ENCODE results near the gene KARS1. TPM values are rescaled to one million over a fixed set of nuclear protein-coding genes. Genes with fewer than 3 reads are reported as not detected.
A peak's percentile ranks its signal among the peaks of the same experiment; 100 is the strongest.

The KARS1 gene
- total RNA-seq, 2 donors from 2014 or later, result 49.8 TPM

DNA sequence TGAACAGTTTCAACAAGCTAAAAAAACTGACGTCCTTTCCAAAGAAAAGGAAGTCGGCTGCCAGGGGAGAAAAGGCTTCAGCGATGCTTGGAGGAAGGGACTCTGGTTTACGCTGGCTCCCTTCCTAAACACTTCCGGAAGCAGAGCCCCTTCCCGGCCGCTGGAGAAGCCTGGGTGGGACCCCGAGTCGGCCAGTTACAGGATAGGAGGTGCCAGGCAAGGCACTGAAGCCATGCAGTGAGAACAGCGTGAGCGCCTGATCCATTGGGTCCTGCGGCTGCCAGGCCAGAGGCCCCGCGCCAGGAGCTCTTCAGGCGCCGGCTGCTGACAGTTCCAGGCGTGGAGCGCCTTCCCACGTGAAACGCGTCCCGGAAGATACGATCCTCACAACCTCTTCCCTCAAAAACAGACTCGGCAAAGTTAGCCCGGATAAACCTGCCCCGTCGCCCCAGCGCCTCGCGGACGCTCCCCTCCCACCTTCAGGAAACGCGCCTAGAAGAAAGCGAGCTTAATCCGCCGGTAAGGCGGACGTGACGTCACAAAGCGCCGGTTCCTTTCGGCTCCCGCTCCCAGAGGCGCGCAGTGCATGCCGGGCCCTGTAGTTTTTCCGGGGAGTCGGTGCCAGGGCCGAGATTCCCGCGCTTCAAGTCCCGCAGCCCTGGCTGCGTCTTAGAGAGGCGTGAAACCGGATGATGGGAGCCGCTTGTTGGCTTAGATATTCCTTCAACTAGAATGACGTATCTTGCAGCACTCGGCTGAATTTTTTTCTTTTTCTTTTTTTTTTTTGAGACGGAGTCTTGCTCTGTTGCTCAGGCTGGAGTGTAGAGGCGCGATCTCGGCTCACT lies 24.5 kb downstream of the KARS1 start, which contains the start of gene ADAT1:
TSS of gene ADAT1 (minus strand) at position 521 of the 845 bp plus-strand sequence. CDS start 2,482 bp downstream, outside the sequence.
- TF ChIP-seq CTCF (IDR thresholded peaks at IDR 0.05) (peak in 2 of 7 experiments; percentile 7 to 12), POLR2A (IDR thresholded peaks at IDR 0.05) (peak in 2 of 3 donors; percentile 81 to 85)
- peaks cover 4 to 7% of the 10 kb centered on the region in 2 donors for H3K36me3 ChIP-seq (replicated peaks in 1 of 2; ENCODE audit: insufficient read depth in 1 of 2, low read depth in 2 of 2)
- DNase-seq (peak; percentile 97 to 98 (median 98)), ATAC-seq (peak; percentile 97)
- no peaks in the 10 kb centered on the region for H3K27me3 ChIP-seq
- intact Hi-C loops (cut with DNase I), result no loop called here
- peak within 1 kb of the TSS; percentile 59 to 92 (median 79) for H3K27ac ChIP-seq
- peaks cover 12% of the 10 kb centered on the region for H3K4me1 ChIP-seq
- no peaks in the 10 kb centered on the region for H3K9me3 ChIP-seq
- H3K4me3 ChIP-seq, result peak within 1 kb of the TSS; percentile 54 to 57
- 1% methylated on average over 39 to 59 of the region's 62 CpGs for WGBS, 2 donors

DNA sequence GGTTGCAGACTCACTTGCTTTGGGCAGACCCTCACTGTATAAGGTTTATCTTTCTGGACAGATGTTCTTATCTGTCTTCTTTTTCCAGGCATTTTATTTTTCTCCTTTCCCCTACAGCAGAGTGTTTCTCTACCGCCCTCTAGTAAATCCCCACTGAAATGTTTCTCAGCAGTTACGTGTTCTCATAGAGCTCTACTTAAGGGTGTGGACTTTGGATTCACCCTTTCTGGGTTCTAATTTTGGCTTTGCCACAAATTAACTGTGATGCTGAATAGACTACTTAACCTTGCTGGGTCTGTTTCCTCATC lies 26.3 kb downstream of the KARS1 start:
- Histone ChIP-seq H3K4me1 (peaks cover 12% of the 10 kb centered on the region), H3K4me3 (no peak overlapping the region), H3K27ac (no peak overlapping the region), H3K36me3 (replicated peaks in 1 of 2; ENCODE audit: insufficient read depth in 1 of 2, low read depth in 2 of 2) (peaks cover 0 to 4% of the 10 kb centered on the region in 2 donors), H3K27me3 (no peaks in the 10 kb centered on the region), H3K9me3 (no peaks in the 10 kb centered on the region)
- ATAC-seq, result no peak
- intact Hi-C loops (cut with DNase I), result no loop called here
- no peak for DNase-seq
- 10 to 50% methylated on average over 2 of the region's 2 CpGs for WGBS, 2 donors
- TF ChIP-seq CTCF (IDR thresholded peaks at IDR 0.05), result peak in 3 of 7 experiments; percentile 17 to 34 (median 22)
- TF ChIP-seq POLR2A (IDR thresholded peaks at IDR 0.05), result no peak

GRCh38 chr16:75620326-75621169 lies 26.9 kb downstream of the KARS1 start:
- no peak for ATAC-seq
- H3K27ac ChIP-seq, result no peak overlapping the region
- H3K9me3 ChIP-seq, result no peaks in the 10 kb centered on the region
- 78 to 84% methylated on average over 20 of the region's 20 CpGs for WGBS, 2 donors
- H3K27me3 ChIP-seq, result no peaks in the 10 kb centered on the region
- DNase-seq, result no peak
- H3K36me3 ChIP-seq (replicated peaks in 1 of 2; ENCODE audit: insufficient read depth in 1 of 2, low read depth in 2 of 2), result peaks cover 0 to 4% of the 10 kb centered on the region in 2 donors
- TF ChIP-seq CTCF (IDR thresholded peaks at IDR 0.05) (no peak), POLR2A (IDR thresholded peaks at IDR 0.05) (no peak)
- intact Hi-C loops (cut with DNase I), result no loop called here
- H3K4me1 ChIP-seq, result peaks cover 12% of the 10 kb centered on the region
- H3K4me3 ChIP-seq, result no peak overlapping the region

DNA sequence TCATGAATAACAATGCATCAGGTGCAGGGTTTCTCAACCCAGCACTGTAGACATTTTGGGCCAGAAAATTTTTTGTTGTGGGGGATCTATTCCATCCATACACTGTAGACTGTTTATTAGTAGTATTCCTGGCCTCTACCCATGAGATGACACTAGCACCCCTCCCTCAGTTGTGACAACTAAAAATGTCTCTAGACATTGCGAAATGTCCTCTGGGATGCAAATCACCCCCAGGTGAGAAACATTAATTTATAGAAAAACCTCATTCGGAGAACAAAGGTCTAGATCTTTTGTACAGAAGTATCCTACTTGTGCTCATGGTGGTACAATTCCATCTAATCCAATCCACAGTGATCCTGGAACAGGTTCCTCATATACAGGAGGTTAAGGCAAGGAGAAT lies 28.7 kb downstream of the KARS1 start:
- Histone ChIP-seq H3K9me3 (no peaks in the 10 kb centered on the region), H3K27ac (no peak overlapping the region), H3K4me3 (no peak overlapping the region), H3K36me3 (replicated peaks in 1 of 2; ENCODE audit: insufficient read depth in 1 of 2, low read depth in 2 of 2) (peaks cover 0 to 4% of the 10 kb centered on the region in 2 donors), H3K27me3 (no peaks in the 10 kb centered on the region), H3K4me1 (peaks cover 12% of the 10 kb centered on the region)
- 95 to 97% methylated on average over 2 of the region's 2 CpGs for WGBS, 2 donors
- ATAC-seq (no peak), DNase-seq (no peak)
- intact Hi-C loops (cut with DNase I), result loop anchor here (5.0 kb wide), 1 partner anchor 46 kb away; no protein-coding TSS in a partner anchor
- TF ChIP-seq POLR2A (IDR thresholded peaks at IDR 0.05), result no peak
- TF ChIP-seq CTCF (IDR thresholded peaks at IDR 0.05), result no peak

Measured in body of pancreas (tissue), 4 donors.